GM23338 (cell line): Measurements from ENCODE around the gene CDK5RAP2. TPM values are rescaled to one million over a fixed set of nuclear protein-coding genes. Genes with fewer than 3 reads are reported as not detected.

ENCODE experiments used
- ATAC-seq: fragments of 200-7000 bp; cut with Tn5 transposase; 3 replicates; pipeline ENCODE4 v1.9.1; 2020
- DNase-seq: peaks from one replicate; pipeline ENCODE4 v3.0.0-alpha.2; 2015; ENCODE audit warnings: low spot score
- H2AFZ ChIP-seq: fragments of 200-600 bp; sonication (generic); 2 replicates; pipeline ENCODE4 v1.8.0; 2016; ENCODE audit warnings: antibody characterized with exemption, mild to moderate bottlenecking, moderate library complexity
- H3F3A ChIP-seq: fragments of 200-600 bp; sonication (generic); replicated peaks from 2 replicates; pipeline ENCODE4 v1.8.0; 2017; ENCODE audit warnings: antibody characterized with exemption, mixed run types, low read depth
- H3K27ac ChIP-seq: fragments of 200-600 bp; sonication (generic); 2 replicates; pipeline ENCODE4 v1.6.1; 2016; ENCODE audit warnings: low read depth
- H3K27me3 ChIP-seq: fragments of 200-600 bp; sonication (generic); 2 replicates; pipeline ENCODE4 v1.8.0; 2016; ENCODE audit warnings: mild to moderate bottlenecking, mixed run types, moderate library complexity; ENCODE audit not compliant: insufficient read depth
- H3K36me3 ChIP-seq: fragments of 200-600 bp; sonication (generic); 2 replicates; pipeline ENCODE4 v1.8.0; 2016; ENCODE audit warnings: mild to moderate bottlenecking; ENCODE audit not compliant: insufficient read depth
- H3K4me1 ChIP-seq: fragments of 200-600 bp; sonication (generic); 2 replicates; pipeline ENCODE4 v1.8.0; 2016; ENCODE audit warnings: mild to moderate bottlenecking, moderate library complexity; ENCODE audit not compliant: insufficient read depth
- H3K4me2 ChIP-seq: fragments of 200-600 bp; sonication (generic); 2 replicates; pipeline ENCODE4 v1.7.1; 2017; ENCODE audit warnings: mixed run types
- H3K4me3 ChIP-seq: fragments of 200-600 bp; sonication (generic); 2 replicates; pipeline ENCODE4 v1.6.1; 2016; ENCODE audit warnings: mixed run types
- H3K79me2 ChIP-seq: fragments of 200-600 bp; sonication (generic); replicated peaks from 2 replicates; pipeline ENCODE4 v1.8.0; 2017; ENCODE audit warnings: mild to moderate bottlenecking; ENCODE audit not compliant: insufficient read depth
- H3K9me2 ChIP-seq: fragments of 200-600 bp; sonication (generic); 2 replicates; pipeline ENCODE4 v1.8.0; 2017; ENCODE audit not compliant: insufficient read depth
- H4K20me1 ChIP-seq: fragments of 200-600 bp; sonication (generic); replicated peaks from 2 replicates; pipeline ENCODE4 v1.8.0; 2017; ENCODE audit warnings: mild to moderate bottlenecking; ENCODE audit not compliant: insufficient read depth
- H3K27ac Mint-ChIP-seq: 2 replicates; pipeline ENCODE4 v1.8.0; 2020; ENCODE audit warnings: inconsistent platforms, mild to moderate bottlenecking, moderate library complexity, mixed read lengths
- H3K27me3 Mint-ChIP-seq: 3 replicates; pipeline ENCODE4 v1.8.0; 2022; ENCODE audit warnings: low read depth, mild to moderate bottlenecking, moderate library complexity, mixed read lengths, inconsistent platforms; ENCODE audit not compliant: insufficient read depth, poor library complexity
- H3K36me3 Mint-ChIP-seq: 3 replicates; pipeline ENCODE4 v1.8.0; 2021; ENCODE audit warnings: low read depth, mild to moderate bottlenecking, inconsistent platforms, moderate library complexity, mixed read lengths
- H3K4me1 Mint-ChIP-seq: 3 replicates; pipeline ENCODE4 v1.8.0; 2020; ENCODE audit warnings: mild to moderate bottlenecking, inconsistent platforms, mixed read lengths
- H3K4me3 Mint-ChIP-seq: 3 replicates; pipeline ENCODE4 v1.8.0; 2021; ENCODE audit warnings: moderate library complexity, mild to moderate bottlenecking, inconsistent platforms, mixed read lengths
- H3K9me3 Mint-ChIP-seq: 3 replicates; pipeline ENCODE4 v1.8.0; 2020; ENCODE audit warnings: moderate library complexity, mild to moderate bottlenecking, inconsistent platforms, mixed read lengths
- EZH2 ChIP-seq: fragments of 200-600 bp; sonication (generic); IDR thresholded peaks from one replicate; pipeline ENCODE4 v1.8.0; 2017; ENCODE audit warnings: antibody characterized with exemption, mild to moderate bottlenecking, low read depth; ENCODE audit not compliant: unreplicated experiment
- EZH2phosphoT487 ChIP-seq: fragments of 200-600 bp; sonication (generic); IDR thresholded peaks from one replicate; pipeline ENCODE4 v1.8.1; 2018; ENCODE audit warnings: antibody characterized with exemption; ENCODE audit not compliant: unreplicated experiment
- JUNB ChIP-seq: IDR thresholded peaks from one replicate; pipeline ENCODE4 v1.6.1; 2016; ENCODE audit warnings: antibody characterized with exemption; ENCODE audit not compliant: unreplicated experiment
- NANOG ChIP-seq: IDR thresholded peaks from 2 replicates; pipeline ENCODE4 v1.6.1; 2016; ENCODE audit warnings: antibody characterized with exemption, borderline replicate concordance
- POLR2AphosphoS5 ChIP-seq: IDR thresholded peaks from 2 replicates; pipeline ENCODE4 v1.6.1; 2016; ENCODE audit warnings: antibody characterized with exemption, low read depth
- REST ChIP-seq: IDR thresholded peaks from one replicate; pipeline ENCODE4 v1.6.1; 2018; ENCODE audit warnings: antibody characterized with exemption; ENCODE audit not compliant: unreplicated experiment
- STAT1 ChIP-seq: IDR thresholded peaks from one replicate; pipeline ENCODE4 v1.6.1; 2016; ENCODE audit warnings: antibody characterized with exemption; ENCODE audit not compliant: unreplicated experiment
- ZNF114 ChIP-seq: fragments of 250-450 bp; sonication (Bioruptor Pico); IDR thresholded peaks from 2 replicates; pipeline ENCODE4 v1.5.0; 2020; ENCODE audit warnings: mild to moderate bottlenecking, moderate library complexity
- ZNF331 ChIP-seq: fragments of 250-450 bp; sonication (Bioruptor Pico); IDR thresholded peaks from 2 replicates; pipeline ENCODE4 v1.5.0; 2020; ENCODE audit warnings: low read depth, mild to moderate bottlenecking, moderate library complexity
- ZNF462 ChIP-seq: fragments of 250-450 bp; sonication (Bioruptor Pico); IDR thresholded peaks from 2 replicates; pipeline ENCODE4 v1.5.0; 2020; ENCODE audit warnings: mild to moderate bottlenecking, moderate library complexity
- polyA plus RNA-seq: library from polyadenylated mRNA; unstranded; fragments of >200 nt; fragmentation: Nextera tagmentation; extraction: Ambion mirVana; gene quantifications from 2 replicates; pipeline ENCODE4 v1.2.1, GENCODE V29; 2016
- total RNA-seq: library from RNA; depleted of rRNA; stranded (reverse); fragments of >200 nt; shearing (Covaris generic); gene quantifications from 2 replicates; pipeline ENCODE4 v1.2.3, GENCODE V29; 2014
- TF ChIP-seq, protein P1 (sequence below), 2 experiments: fragments of 200-600 bp in 1 of 2; sonication (generic) in 1 of 2; conservative IDR thresholded peaks; 2 replicates each; pipeline versions ENCODE4 v1.5.1 to v1.6.1; 2016 to 2017; ENCODE audit warnings: antibody characterized with exemption in 2 of 2, low read depth in 2 of 2, mild to moderate bottlenecking in 2 of 2, moderate library complexity in 1 of 2

Gene CDK5RAP2
- total and polyA plus RNA-seq, 2 experiments from 2014 or later = 50.7 to 65.7 TPM

DNA sequence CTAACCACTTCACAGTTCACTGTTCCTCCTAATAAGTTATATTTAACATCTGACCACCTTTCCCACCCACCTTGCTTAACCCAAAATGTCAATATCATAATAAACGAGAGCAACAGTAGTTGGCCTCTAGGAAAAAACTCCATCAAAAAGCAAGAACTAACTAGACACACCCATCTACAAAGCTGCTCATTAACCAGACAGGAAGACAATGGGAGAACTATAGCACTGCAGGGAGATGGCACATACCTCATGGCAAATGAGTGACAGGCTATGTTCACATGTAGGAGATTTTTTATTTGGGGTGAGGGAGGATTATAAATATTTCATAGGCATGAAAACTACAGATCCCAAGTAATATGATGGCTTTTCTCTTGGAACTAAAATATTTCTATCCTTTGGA lies 23.6 kb upstream of the CDK5RAP2 start:
- Histone ChIP-seq H3K4me1 (no peaks in the 10 kb centered on the region), H3K36me3 (no peaks in the 10 kb centered on the region), H3K27ac (no peak overlapping the region), H3K9me2 (no peaks in the 10 kb centered on the region), H3F3A (no peaks in the 10 kb centered on the region), H3K79me2 (no peaks in the 10 kb centered on the region), H3K4me3 (no peak overlapping the region), H4K20me1 (no peaks in the 10 kb centered on the region), H2AFZ (no peak overlapping the region), H3K4me2 (no peak overlapping the region), H3K27me3 (no peaks in the 10 kb centered on the region)
- DNase-seq (no peak), ATAC-seq (no peak)
- no peak for TF ChIP-seq NANOG
- TF ChIP-seq EZH2phosphoT487 = no peak
- TF ChIP-seq EZH2 = no peak
- no peak for TF ChIP-seq JUNB
- no peak for TF ChIP-seq POLR2AphosphoS5
- TF ChIP-seq ZNF462 (CRISPR knock-in tag) = no peak
- TF ChIP-seq, protein P1, sequence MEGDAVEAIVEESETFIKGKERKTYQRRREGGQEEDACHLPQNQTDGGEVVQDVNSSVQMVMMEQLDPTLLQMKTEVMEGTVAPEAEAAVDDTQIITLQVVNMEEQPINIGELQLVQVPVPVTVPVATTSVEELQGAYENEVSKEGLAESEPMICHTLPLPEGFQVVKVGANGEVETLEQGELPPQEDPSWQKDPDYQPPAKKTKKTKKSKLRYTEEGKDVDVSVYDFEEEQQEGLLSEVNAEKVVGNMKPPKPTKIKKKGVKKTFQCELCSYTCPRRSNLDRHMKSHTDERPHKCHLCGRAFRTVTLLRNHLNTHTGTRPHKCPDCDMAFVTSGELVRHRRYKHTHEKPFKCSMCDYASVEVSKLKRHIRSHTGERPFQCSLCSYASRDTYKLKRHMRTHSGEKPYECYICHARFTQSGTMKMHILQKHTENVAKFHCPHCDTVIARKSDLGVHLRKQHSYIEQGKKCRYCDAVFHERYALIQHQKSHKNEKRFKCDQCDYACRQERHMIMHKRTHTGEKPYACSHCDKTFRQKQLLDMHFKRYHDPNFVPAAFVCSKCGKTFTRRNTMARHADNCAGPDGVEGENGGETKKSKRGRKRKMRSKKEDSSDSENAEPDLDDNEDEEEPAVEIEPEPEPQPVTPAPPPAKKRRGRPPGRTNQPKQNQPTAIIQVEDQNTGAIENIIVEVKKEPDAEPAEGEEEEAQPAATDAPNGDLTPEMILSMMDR (conservative IDR thresholded peaks at IDR 0.05; ENCODE audit: low read depth in 2 of 2) = no peak
- no peak for TF ChIP-seq STAT1
- no peak for TF ChIP-seq ZNF114 (CRISPR knock-in tag)
- TF ChIP-seq REST = no peak
- no peak for TF ChIP-seq ZNF331 (CRISPR knock-in tag)
- Mint-ChIP-seq H3K36me3 (no peaks in the 10 kb centered on the region), H3K27me3 (peaks cover 3% of the 10 kb centered on the region), H3K27ac (no peak overlapping the region), H3K4me1 (no peaks in the 10 kb centered on the region), H3K4me3 (no peak overlapping the region), H3K9me3 (no peaks in the 10 kb centered on the region)
